ENCODE measurements around the gene MCCD1.
A peak's percentile ranks its signal among the peaks of the same experiment; 100 is the strongest.

Gene MCCD1

DNA sequence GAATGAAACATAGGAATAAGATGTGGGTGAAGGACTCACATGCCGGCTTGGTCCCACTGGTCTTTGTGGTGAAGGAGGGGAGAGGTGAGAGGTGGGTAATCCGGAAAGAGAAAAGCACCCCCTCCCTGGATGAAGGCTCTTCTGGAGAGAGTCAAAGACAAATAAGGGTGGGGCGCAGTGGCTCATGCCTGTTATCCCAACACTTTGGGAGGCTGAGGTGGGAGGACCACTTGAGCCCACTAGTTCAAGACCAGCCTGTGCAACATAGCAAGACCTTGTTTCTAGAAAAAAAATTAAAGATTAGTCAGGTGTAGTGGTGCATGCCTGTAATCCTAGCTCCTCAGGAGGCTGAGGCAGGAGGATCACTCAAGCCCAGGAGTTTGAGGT lies 50.4 kb downstream of the MCCD1 start:
- no peaks in the 10 kb centered on the region for H3K9me2 ChIP-seq (replicated peaks; ENCODE audit: insufficient read depth, low read length)
- peak overlapping the region; percentile 86 for H3K4me2 ChIP-seq (ENCODE audit: low read depth, low read length, poor library complexity, severe bottlenecking)
- H3K9ac ChIP-seq (ENCODE audit: low read length) = no peak overlapping the region
- peaks cover 89% of the 10 kb centered on the region for H3F3A ChIP-seq (ENCODE audit: insufficient read depth)
- H3K27ac ChIP-seq (ENCODE audit: low read depth, low read length) = peak overlapping the region; percentile 92
- H3K4me3 ChIP-seq (ENCODE audit: insufficient read depth, low read length, poor library complexity, severe bottlenecking) = no peak overlapping the region
- no peaks in the 10 kb centered on the region for H3K9me3 ChIP-seq (ENCODE audit: insufficient read depth, low read length)
- TF ChIP-seq EZH2phosphoT487 (conservative IDR thresholded peaks at IDR 0.05; ENCODE audit: low read length) = no peak
- TF ChIP-seq CTCF (IDR thresholded peaks at IDR 0.05; ENCODE audit: insufficient read depth, low read length, poor library complexity, severe bottlenecking) = no peak
- H3K36me3 ChIP-seq (ENCODE audit: low read length) = peaks cover 3% of the 10 kb centered on the region; the same call in 1 of the 2 replicates
- no peaks in the 10 kb centered on the region for H4K20me1 ChIP-seq (ENCODE audit: low read depth, low read length)
- peaks cover 43% of the 10 kb centered on the region for H3K79me2 ChIP-seq (ENCODE audit: insufficient read depth, low read length)
- H2AFZ ChIP-seq (ENCODE audit: low read depth, low read length, severe bottlenecking) = no peak overlapping the region
- no peaks in the 10 kb centered on the region for H3K27me3 ChIP-seq (ENCODE audit: low read length)

Measured in SU-DHL-6 (cell line).